ENCODE measurements around the gene MSI2. TPM values are rescaled to one million over a fixed set of nuclear protein-coding genes. Genes with fewer than 3 reads are reported as not detected.

Gene MSI2
- total and polyA plus RNA-seq, 4 donors = 9.4 to 64.0 (median 30.4) TPM

DNA sequence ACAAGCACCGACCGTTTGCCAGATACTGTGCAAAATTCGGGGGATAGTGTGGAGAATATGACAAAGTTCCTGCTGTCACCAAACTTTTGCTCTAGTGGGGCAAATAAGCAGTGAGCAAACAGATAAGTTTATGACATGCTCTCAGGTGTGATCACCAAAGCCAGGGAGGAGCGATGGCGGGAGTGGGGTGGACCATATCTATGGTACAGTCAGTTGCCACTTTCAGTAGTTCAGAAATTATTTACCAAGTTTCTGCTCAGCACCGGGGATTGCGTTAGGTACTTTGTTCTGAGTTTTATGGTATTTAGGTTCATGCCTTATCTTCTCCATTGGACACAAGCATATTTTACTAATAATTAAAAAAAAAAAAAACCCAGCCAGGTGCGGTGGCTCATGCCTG, 11.9 kb downstream of the MSI2 start:
- Histone ChIP-seq H3K27ac (ENCODE audit: low read depth in 1 of 2, low read length in 1 of 2) (no peak overlapping the region), H3K9ac (ENCODE audit: insufficient read depth in 1 of 2, low read length in 2 of 2) (no peak overlapping the region), H3K27me3 (ENCODE audit: control insufficient read depth in 3 of 3, insufficient read depth in 3 of 3, low read length in 2 of 3) (no peaks in the 10 kb centered on the region), H3K4me1 (ENCODE audit: control insufficient read depth in 5 of 5, insufficient read depth in 5 of 5, low read length in 5 of 5) (peaks cover 1 to 29% (median 9%) of the 10 kb centered on the region in 5 donors), H3K36me3 (ENCODE audit: control insufficient read depth in 4 of 4, insufficient read depth in 4 of 4, low read length in 4 of 4) (peaks cover 10 to 37% (median 16%) of the 10 kb centered on the region in 4 donors), H3K4me3 (no peak overlapping the region), H3K9me3 (ENCODE audit: control insufficient read depth in 4 of 4, insufficient read depth in 3 of 4, low read length in 3 of 4) (peaks cover 0 to 6% (median 0%) of the 10 kb centered on the region in 4 donors)
- 94 to 97% methylated on average over 8 of the region's 8 CpGs for WGBS, 2 donors
- TF ChIP-seq, protein P1, sequence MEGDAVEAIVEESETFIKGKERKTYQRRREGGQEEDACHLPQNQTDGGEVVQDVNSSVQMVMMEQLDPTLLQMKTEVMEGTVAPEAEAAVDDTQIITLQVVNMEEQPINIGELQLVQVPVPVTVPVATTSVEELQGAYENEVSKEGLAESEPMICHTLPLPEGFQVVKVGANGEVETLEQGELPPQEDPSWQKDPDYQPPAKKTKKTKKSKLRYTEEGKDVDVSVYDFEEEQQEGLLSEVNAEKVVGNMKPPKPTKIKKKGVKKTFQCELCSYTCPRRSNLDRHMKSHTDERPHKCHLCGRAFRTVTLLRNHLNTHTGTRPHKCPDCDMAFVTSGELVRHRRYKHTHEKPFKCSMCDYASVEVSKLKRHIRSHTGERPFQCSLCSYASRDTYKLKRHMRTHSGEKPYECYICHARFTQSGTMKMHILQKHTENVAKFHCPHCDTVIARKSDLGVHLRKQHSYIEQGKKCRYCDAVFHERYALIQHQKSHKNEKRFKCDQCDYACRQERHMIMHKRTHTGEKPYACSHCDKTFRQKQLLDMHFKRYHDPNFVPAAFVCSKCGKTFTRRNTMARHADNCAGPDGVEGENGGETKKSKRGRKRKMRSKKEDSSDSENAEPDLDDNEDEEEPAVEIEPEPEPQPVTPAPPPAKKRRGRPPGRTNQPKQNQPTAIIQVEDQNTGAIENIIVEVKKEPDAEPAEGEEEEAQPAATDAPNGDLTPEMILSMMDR (IDR thresholded peaks at IDR 0.05; ENCODE audit: control extremely low read depth, extremely low read depth) = no peak
- DNase-seq = no peak
- ATAC-seq (ENCODE audit: insufficient read depth, low FRiP score) = no peak

DNA sequence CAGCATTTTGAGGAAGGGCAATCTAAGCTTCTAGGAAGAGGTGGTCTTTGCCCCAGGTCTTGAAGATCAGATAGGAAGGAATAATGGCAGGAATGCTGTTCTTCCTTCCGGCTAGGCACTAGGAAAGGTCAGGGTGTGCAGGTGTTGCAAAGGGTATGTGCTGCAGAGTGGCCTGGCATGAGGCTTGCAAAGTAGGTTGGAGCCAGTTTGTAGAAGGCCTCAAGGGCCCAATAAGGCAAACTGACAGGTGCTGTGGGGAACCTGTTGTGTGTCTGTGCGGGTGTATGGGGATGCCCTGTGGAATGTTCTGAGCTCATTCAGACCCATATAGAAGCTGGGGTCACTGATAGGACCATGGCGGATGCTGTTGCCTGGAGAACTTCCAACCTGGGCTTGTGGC, 12.7 kb downstream of the MSI2 start:
- Histone ChIP-seq H3K9me3 (ENCODE audit: control insufficient read depth in 4 of 4, insufficient read depth in 3 of 4, low read length in 3 of 4) (peaks cover 0 to 8% (median 0%) of the 10 kb centered on the region in 4 donors), H3K9ac (ENCODE audit: insufficient read depth in 1 of 2, low read length in 2 of 2) (no peak overlapping the region), H3K4me1 (ENCODE audit: control insufficient read depth in 5 of 5, insufficient read depth in 5 of 5, low read length in 5 of 5) (peaks cover 1 to 29% (median 9%) of the 10 kb centered on the region in 5 donors), H3K4me3 (no peak overlapping the region), H3K27ac (ENCODE audit: low read depth in 1 of 2, low read length in 1 of 2) (no peak overlapping the region), H3K27me3 (ENCODE audit: control insufficient read depth in 3 of 3, insufficient read depth in 3 of 3, low read length in 2 of 3) (no peaks in the 10 kb centered on the region), H3K36me3 (ENCODE audit: control insufficient read depth in 4 of 4, insufficient read depth in 4 of 4, low read length in 4 of 4) (peaks cover 9 to 32% (median 13%) of the 10 kb centered on the region in 4 donors)
- ATAC-seq (ENCODE audit: insufficient read depth, low FRiP score) (no peak), DNase-seq (no peak)
- TF ChIP-seq, protein P1 (IDR thresholded peaks at IDR 0.05; ENCODE audit: control extremely low read depth, extremely low read depth) = no peak
- WGBS, 2 donors = 94 to 97% methylated on average over 3 of the region's 3 CpGs

DNA sequence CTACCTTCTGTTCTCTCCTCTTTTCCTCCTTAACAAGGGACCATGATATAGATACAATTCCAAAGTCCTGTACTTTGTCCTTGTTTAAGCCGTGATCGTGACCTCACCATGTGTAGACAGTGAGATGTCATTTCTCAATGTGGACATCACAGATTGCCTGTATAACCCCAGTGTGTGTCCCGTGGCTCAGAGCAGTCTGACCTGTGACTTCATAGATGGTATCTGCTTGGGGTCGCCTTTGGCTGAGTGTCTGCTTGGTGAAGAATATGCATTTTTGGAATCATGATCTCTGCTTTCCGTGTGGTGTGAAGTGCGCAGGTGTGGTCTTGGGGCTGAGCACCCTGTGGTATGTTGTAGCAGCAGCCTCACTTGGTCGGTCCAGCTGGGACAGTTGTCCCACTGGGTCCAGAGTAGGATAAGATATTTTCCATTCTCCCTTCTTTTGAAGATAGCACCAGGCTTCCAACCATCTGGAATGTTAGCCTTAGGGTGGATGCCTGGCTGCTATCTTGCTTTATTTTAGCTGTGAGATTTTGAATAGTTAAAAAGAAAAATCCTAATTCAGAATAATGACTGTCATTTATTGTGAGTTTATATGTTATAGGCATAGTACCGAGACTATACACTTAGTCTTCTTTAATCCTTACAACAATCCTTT, 13.4 kb downstream of the MSI2 start:
- DNase-seq (no peak), ATAC-seq (ENCODE audit: insufficient read depth, low FRiP score) (no peak)
- Histone ChIP-seq H3K4me3 (no peak overlapping the region), H3K9me3 (ENCODE audit: control insufficient read depth in 4 of 4, insufficient read depth in 3 of 4, low read length in 3 of 4) (peaks cover 0 to 8% (median 0%) of the 10 kb centered on the region in 4 donors), H3K36me3 (ENCODE audit: control insufficient read depth in 4 of 4, insufficient read depth in 4 of 4, low read length in 4 of 4) (peaks cover 8 to 34% (median 18%) of the 10 kb centered on the region in 4 donors), H3K27ac (ENCODE audit: low read depth in 1 of 2, low read length in 1 of 2) (no peak overlapping the region), H3K4me1 (ENCODE audit: control insufficient read depth in 5 of 5, insufficient read depth in 5 of 5, low read length in 5 of 5) (peaks cover 1 to 29% (median 9%) of the 10 kb centered on the region in 5 donors), H3K27me3 (ENCODE audit: control insufficient read depth in 3 of 3, insufficient read depth in 3 of 3, low read length in 2 of 3) (no peaks in the 10 kb centered on the region), H3K9ac (ENCODE audit: insufficient read depth in 1 of 2, low read length in 2 of 2) (no peak overlapping the region)
- TF ChIP-seq, protein P1 (IDR thresholded peaks at IDR 0.05; ENCODE audit: control extremely low read depth, extremely low read depth) = no peak
- WGBS, 2 donors = 91 to 95% methylated on average over 8 of the region's 8 CpGs
